GM18502 (cell line): ENCODE results near the gene IPCEF1.
A peak's percentile ranks its signal among the peaks of the same experiment; 100 is the strongest.

Experiments
- ATAC-seq: cut with Tn5 transposase; IDR thresholded peaks from one replicate; pipeline ENCODE4 v1.9.1; 2021; ENCODE audit warnings: mild to moderate bottlenecking; ENCODE audit not compliant: unreplicated experiment, poor library complexity

Gene IPCEF1

GRCh38 chr6:154356690-154357089, at the start of gene IPCEF1:
TSS of gene IPCEF1 (minus strand) at chr6:154356803. CDS start at chr6:154265947, 90,856 bp downstream.
- ATAC-seq, result peak; percentile 27

- no peak for ATAC-seq
These were observed 49.7 kb upstream of the IPCEF1 start for GRCh38 chr6:154406301-154406700.

- peak; percentile 57 for ATAC-seq
These were observed 48.3 kb upstream of the IPCEF1 start for GRCh38 chr6:154404791-154405400.

- ATAC-seq, result no peak
These were observed 47.2 kb upstream of the IPCEF1 start for GRCh38 chr6:154403788-154404187.

- ATAC-seq, result no peak
These were observed 45.6 kb upstream of the IPCEF1 start for GRCh38 chr6:154402081-154402780.

- ATAC-seq, result no peak
These were observed 42.5 kb upstream of the IPCEF1 start for GRCh38 chr6:154399097-154399496.

- ATAC-seq, result no peak
These were observed 41.0 kb upstream of the IPCEF1 start for GRCh38 chr6:154397491-154398195.

- ATAC-seq, result no peak
These were observed 39.3 kb upstream of the IPCEF1 start for GRCh38 chr6:154395878-154396277.

GRCh38 chr6:154395316-154395715, 38.7 kb upstream of the IPCEF1 start:
- ATAC-seq, result no peak

GRCh38 chr6:154394571-154394970, 38.0 kb upstream of the IPCEF1 start:
- no peak for ATAC-seq

GRCh38 chr6:154390034-154390433, 33.4 kb upstream of the IPCEF1 start:
- ATAC-seq, result no peak

GRCh38 chr6:154388803-154389202, 32.2 kb upstream of the IPCEF1 start:
- ATAC-seq, result no peak

GRCh38 chr6:154386848-154387717, 30.5 kb upstream of the IPCEF1 start:
- ATAC-seq, result no peak

- no peak for ATAC-seq
These were observed 27.6 kb upstream of the IPCEF1 start for GRCh38 chr6:154384191-154384590.

- ATAC-seq, result no peak
These were observed 26.7 kb upstream of the IPCEF1 start for GRCh38 chr6:154383273-154383672.

- no peak for ATAC-seq
These were observed 26.1 kb upstream of the IPCEF1 start for GRCh38 chr6:154382740-154383139.

GRCh38 chr6:154381548-154381947, 24.9 kb upstream of the IPCEF1 start:
- ATAC-seq, result no peak

GRCh38 chr6:154380741-154381140, 24.1 kb upstream of the IPCEF1 start:
- no peak for ATAC-seq

GRCh38 chr6:154379585-154379984, 23.0 kb upstream of the IPCEF1 start:
- no peak for ATAC-seq

GRCh38 chr6:154378518-154378917, 21.9 kb upstream of the IPCEF1 start:
- no peak for ATAC-seq
